HEK293 (cell line): ENCODE measurements around the gene ABR.

Experiments used
- CTCF ChIP-seq: fragments of 450-650 bp; formaldehyde crosslinking; IDR thresholded peaks from 2 replicates; pipeline ENCODE4 v1.5.1; 2016; ENCODE audit warnings: missing biosample characterization, missing genetic modification characterization
- ZBTB1 ChIP-seq: fragments of 450-650 bp; formaldehyde crosslinking; IDR thresholded peaks from 2 replicates; pipeline ENCODE4 v1.5.1; 2016; ENCODE audit warnings: missing biosample characterization, missing genetic modification characterization
- ZFP41 ChIP-seq: fragments of 450-650 bp; formaldehyde crosslinking; IDR thresholded peaks from 2 replicates; pipeline ENCODE4 v1.5.1; 2016; ENCODE audit warnings: missing biosample characterization, missing genetic modification characterization, borderline replicate concordance
- ZNF24 ChIP-seq: fragments of 450-650 bp; formaldehyde crosslinking; IDR thresholded peaks from 2 replicates; pipeline ENCODE4 v1.5.1; 2016; ENCODE audit warnings: missing biosample characterization, missing genetic modification characterization
- ZNF48 ChIP-seq: fragments of 450-650 bp; formaldehyde crosslinking; IDR thresholded peaks from 2 replicates; pipeline ENCODE4 v1.5.1; 2016; ENCODE audit warnings: missing biosample characterization, missing genetic modification characterization
- TF ChIP-seq, protein P1 (sequence below): fragments of 450-650 bp; formaldehyde crosslinking; conservative IDR thresholded peaks from 2 replicates; pipeline ENCODE4 v1.5.1; 2016; ENCODE audit warnings: low read depth, missing biosample characterization, missing genetic modification characterization

DNA sequence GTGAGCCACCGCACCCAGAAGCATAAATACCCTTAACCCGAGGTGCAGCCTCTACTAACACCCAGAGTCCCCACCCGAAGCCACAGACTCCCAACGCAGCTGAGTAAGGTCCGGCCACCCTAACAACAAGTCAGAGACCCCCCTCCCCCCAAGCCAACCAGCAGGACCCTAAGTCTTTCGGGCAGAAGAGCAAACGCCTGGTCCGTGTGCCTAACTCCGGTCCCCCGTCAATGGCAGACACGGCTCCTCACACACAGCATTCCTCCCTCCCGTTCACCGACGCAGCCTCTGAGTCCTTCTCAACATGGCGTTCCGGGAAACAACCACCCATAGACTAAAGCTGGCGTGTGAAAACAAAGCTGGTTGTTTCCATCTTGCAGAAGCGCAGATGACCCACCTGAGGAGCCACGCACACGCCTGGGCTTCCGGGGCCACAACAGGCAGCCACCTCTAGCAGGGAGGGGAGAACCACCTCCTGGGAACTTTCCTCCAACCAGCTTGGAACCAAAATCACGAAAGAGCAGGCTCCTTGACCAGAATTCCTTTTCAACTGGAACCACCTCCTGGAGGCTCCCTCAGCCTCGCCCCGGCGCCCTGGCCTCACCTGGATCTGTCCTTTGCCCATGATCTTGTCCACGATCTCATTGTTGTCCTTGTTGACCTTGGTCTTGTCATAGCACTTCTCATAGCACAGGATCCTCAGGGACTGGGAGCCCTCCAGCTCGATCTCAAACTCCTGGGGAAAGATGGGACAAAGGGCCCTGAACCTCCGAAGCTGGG, 130.1 kb downstream of the ABR start:
- TF ChIP-seq CTCF (tag by site-specific recombination) = no peak
- TF ChIP-seq, protein P1, sequence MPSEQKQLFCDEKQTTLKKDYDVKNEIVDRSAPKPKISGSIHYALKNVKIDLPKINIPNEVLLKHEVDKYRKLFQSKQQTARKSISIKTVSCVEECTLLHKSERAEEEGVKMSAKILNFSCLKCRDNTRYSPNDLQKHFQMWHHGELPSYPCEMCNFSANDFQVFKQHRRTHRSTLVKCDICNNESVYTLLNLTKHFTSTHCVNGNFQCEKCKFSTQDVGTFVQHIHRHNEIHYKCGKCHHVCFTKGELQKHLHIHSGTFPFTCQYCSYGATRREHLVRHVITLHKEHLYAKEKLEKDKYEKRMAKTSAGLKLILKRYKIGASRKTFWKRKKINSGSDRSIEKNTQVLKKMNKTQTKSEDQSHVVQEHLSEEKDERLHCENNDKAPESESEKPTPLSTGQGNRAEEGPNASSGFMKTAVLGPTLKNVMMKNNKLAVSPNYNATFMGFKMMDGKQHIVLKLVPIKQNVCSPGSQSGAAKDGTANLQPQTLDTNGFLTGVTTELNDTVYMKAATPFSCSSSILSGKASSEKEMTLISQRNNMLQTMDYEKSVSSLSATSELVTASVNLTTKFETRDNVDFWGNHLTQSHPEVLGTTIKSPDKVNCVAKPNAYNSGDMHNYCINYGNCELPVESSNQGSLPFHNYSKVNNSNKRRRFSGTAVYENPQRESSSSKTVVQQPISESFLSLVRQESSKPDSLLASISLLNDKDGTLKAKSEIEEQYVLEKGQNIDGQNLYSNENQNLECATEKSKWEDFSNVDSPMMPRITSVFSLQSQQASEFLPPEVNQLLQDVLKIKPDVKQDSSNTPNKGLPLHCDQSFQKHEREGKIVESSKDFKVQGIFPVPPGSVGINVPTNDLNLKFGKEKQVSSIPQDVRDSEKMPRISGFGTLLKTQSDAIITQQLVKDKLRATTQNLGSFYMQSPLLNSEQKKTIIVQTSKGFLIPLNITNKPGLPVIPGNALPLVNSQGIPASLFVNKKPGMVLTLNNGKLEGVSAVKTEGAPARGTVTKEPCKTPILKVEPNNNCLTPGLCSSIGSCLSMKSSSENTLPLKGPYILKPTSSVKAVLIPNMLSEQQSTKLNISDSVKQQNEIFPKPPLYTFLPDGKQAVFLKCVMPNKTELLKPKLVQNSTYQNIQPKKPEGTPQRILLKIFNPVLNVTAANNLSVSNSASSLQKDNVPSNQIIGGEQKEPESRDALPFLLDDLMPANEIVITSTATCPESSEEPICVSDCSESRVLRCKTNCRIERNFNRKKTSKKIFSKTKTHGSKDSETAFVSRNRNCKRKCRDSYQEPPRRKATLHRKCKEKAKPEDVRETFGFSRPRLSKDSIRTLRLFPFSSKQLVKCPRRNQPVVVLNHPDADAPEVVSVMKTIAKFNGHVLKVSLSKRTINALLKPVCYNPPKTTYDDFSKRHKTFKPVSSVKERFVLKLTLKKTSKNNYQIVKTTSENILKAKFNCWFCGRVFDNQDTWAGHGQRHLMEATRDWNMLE (tag by site-specific recombination) = no peak
- no peak for TF ChIP-seq ZNF24 (tag by site-specific recombination)
- TF ChIP-seq ZNF48 (tag by site-specific recombination) = no peak
- no peak for TF ChIP-seq ZFP41 (tag by site-specific recombination)
- no peak for TF ChIP-seq ZBTB1 (tag by site-specific recombination)
